GM23338 (cell line): ENCODE results near the gene OPN3. TPM values are rescaled to one million over a fixed set of nuclear protein-coding genes. Genes with fewer than 3 reads are reported as not detected.

Experiments
- ATAC-seq: fragments of 200-7000 bp; cut with Tn5 transposase; 3 replicates; pipeline ENCODE4 v1.9.1; 2020
- DNase-seq: peaks from one replicate; pipeline ENCODE4 v3.0.0-alpha.2; 2015; ENCODE audit warnings: low spot score
- H2AFZ ChIP-seq: fragments of 200-600 bp; sonication (generic); 2 replicates; pipeline ENCODE4 v1.8.0; 2016; ENCODE audit warnings: antibody characterized with exemption, mild to moderate bottlenecking, moderate library complexity
- H3F3A ChIP-seq: fragments of 200-600 bp; sonication (generic); replicated peaks from 2 replicates; pipeline ENCODE4 v1.8.0; 2017; ENCODE audit warnings: antibody characterized with exemption, mixed run types, low read depth
- H3K27ac ChIP-seq: fragments of 200-600 bp; sonication (generic); 2 replicates; pipeline ENCODE4 v1.6.1; 2016; ENCODE audit warnings: low read depth
- H3K27me3 ChIP-seq: fragments of 200-600 bp; sonication (generic); 2 replicates; pipeline ENCODE4 v1.8.0; 2016; ENCODE audit warnings: mild to moderate bottlenecking, mixed run types, moderate library complexity; ENCODE audit not compliant: insufficient read depth
- H3K36me3 ChIP-seq: fragments of 200-600 bp; sonication (generic); 2 replicates; pipeline ENCODE4 v1.8.0; 2016; ENCODE audit warnings: mild to moderate bottlenecking; ENCODE audit not compliant: insufficient read depth
- H3K4me1 ChIP-seq: fragments of 200-600 bp; sonication (generic); 2 replicates; pipeline ENCODE4 v1.8.0; 2016; ENCODE audit warnings: mild to moderate bottlenecking, moderate library complexity; ENCODE audit not compliant: insufficient read depth
- H3K4me2 ChIP-seq: fragments of 200-600 bp; sonication (generic); 2 replicates; pipeline ENCODE4 v1.7.1; 2017; ENCODE audit warnings: mixed run types
- H3K4me3 ChIP-seq: fragments of 200-600 bp; sonication (generic); 2 replicates; pipeline ENCODE4 v1.6.1; 2016; ENCODE audit warnings: mixed run types
- H3K79me2 ChIP-seq: fragments of 200-600 bp; sonication (generic); replicated peaks from 2 replicates; pipeline ENCODE4 v1.8.0; 2017; ENCODE audit warnings: mild to moderate bottlenecking; ENCODE audit not compliant: insufficient read depth
- H3K9me2 ChIP-seq: fragments of 200-600 bp; sonication (generic); 2 replicates; pipeline ENCODE4 v1.8.0; 2017; ENCODE audit not compliant: insufficient read depth
- H4K20me1 ChIP-seq: fragments of 200-600 bp; sonication (generic); replicated peaks from 2 replicates; pipeline ENCODE4 v1.8.0; 2017; ENCODE audit warnings: mild to moderate bottlenecking; ENCODE audit not compliant: insufficient read depth
- H3K27ac Mint-ChIP-seq: 2 replicates; pipeline ENCODE4 v1.8.0; 2020; ENCODE audit warnings: inconsistent platforms, mild to moderate bottlenecking, moderate library complexity, mixed read lengths
- H3K27me3 Mint-ChIP-seq: 3 replicates; pipeline ENCODE4 v1.8.0; 2022; ENCODE audit warnings: low read depth, mild to moderate bottlenecking, moderate library complexity, mixed read lengths, inconsistent platforms; ENCODE audit not compliant: insufficient read depth, poor library complexity
- H3K36me3 Mint-ChIP-seq: 3 replicates; pipeline ENCODE4 v1.8.0; 2021; ENCODE audit warnings: low read depth, mild to moderate bottlenecking, inconsistent platforms, moderate library complexity, mixed read lengths
- H3K4me1 Mint-ChIP-seq: 3 replicates; pipeline ENCODE4 v1.8.0; 2020; ENCODE audit warnings: mild to moderate bottlenecking, inconsistent platforms, mixed read lengths
- H3K4me3 Mint-ChIP-seq: 3 replicates; pipeline ENCODE4 v1.8.0; 2021; ENCODE audit warnings: moderate library complexity, mild to moderate bottlenecking, inconsistent platforms, mixed read lengths
- H3K9me3 Mint-ChIP-seq: 3 replicates; pipeline ENCODE4 v1.8.0; 2020; ENCODE audit warnings: moderate library complexity, mild to moderate bottlenecking, inconsistent platforms, mixed read lengths
- CREB1 ChIP-seq: fragments of 250-450 bp; sonication (Bioruptor Pico); IDR thresholded peaks from 2 replicates; pipeline ENCODE4 v1.5.0; 2020; ENCODE audit warnings: low read depth, mild to moderate bottlenecking, moderate library complexity
- CTCF ChIP-seq, 2 experiments: fragments of 200-600 bp in 1 of 2; sonication (generic) in 1 of 2; conservative IDR thresholded peaks; 2 replicates each; pipeline versions ENCODE4 v1.5.1 to v1.6.1; 2016 to 2017; ENCODE audit warnings: antibody characterized with exemption in 2 of 2, low read depth in 2 of 2, mild to moderate bottlenecking in 2 of 2, moderate library complexity in 1 of 2
- EZH2 ChIP-seq: fragments of 200-600 bp; sonication (generic); IDR thresholded peaks from one replicate; pipeline ENCODE4 v1.8.0; 2017; ENCODE audit warnings: antibody characterized with exemption, mild to moderate bottlenecking, low read depth; ENCODE audit not compliant: unreplicated experiment
- EZH2phosphoT487 ChIP-seq: fragments of 200-600 bp; sonication (generic); IDR thresholded peaks from one replicate; pipeline ENCODE4 v1.8.1; 2018; ENCODE audit warnings: antibody characterized with exemption; ENCODE audit not compliant: unreplicated experiment
- JUNB ChIP-seq: IDR thresholded peaks from one replicate; pipeline ENCODE4 v1.6.1; 2016; ENCODE audit warnings: antibody characterized with exemption; ENCODE audit not compliant: unreplicated experiment
- NANOG ChIP-seq: IDR thresholded peaks from 2 replicates; pipeline ENCODE4 v1.6.1; 2016; ENCODE audit warnings: antibody characterized with exemption, borderline replicate concordance
- POLR2AphosphoS5 ChIP-seq: IDR thresholded peaks from 2 replicates; pipeline ENCODE4 v1.6.1; 2016; ENCODE audit warnings: antibody characterized with exemption, low read depth
- REST ChIP-seq: IDR thresholded peaks from one replicate; pipeline ENCODE4 v1.6.1; 2018; ENCODE audit warnings: antibody characterized with exemption; ENCODE audit not compliant: unreplicated experiment
- STAT1 ChIP-seq: IDR thresholded peaks from one replicate; pipeline ENCODE4 v1.6.1; 2016; ENCODE audit warnings: antibody characterized with exemption; ENCODE audit not compliant: unreplicated experiment
- ZNF114 ChIP-seq: fragments of 250-450 bp; sonication (Bioruptor Pico); IDR thresholded peaks from 2 replicates; pipeline ENCODE4 v1.5.0; 2020; ENCODE audit warnings: mild to moderate bottlenecking, moderate library complexity
- ZNF331 ChIP-seq: fragments of 250-450 bp; sonication (Bioruptor Pico); IDR thresholded peaks from 2 replicates; pipeline ENCODE4 v1.5.0; 2020; ENCODE audit warnings: low read depth, mild to moderate bottlenecking, moderate library complexity
- ZNF462 ChIP-seq: fragments of 250-450 bp; sonication (Bioruptor Pico); IDR thresholded peaks from 2 replicates; pipeline ENCODE4 v1.5.0; 2020; ENCODE audit warnings: mild to moderate bottlenecking, moderate library complexity
- polyA plus RNA-seq: library from polyadenylated mRNA; unstranded; fragments of >200 nt; fragmentation: Nextera tagmentation; extraction: Ambion mirVana; gene quantifications from 2 replicates; pipeline ENCODE4 v1.2.1, GENCODE V29; 2016
- total RNA-seq: library from RNA; depleted of rRNA; stranded (reverse); fragments of >200 nt; shearing (Covaris generic); gene quantifications from 2 replicates; pipeline ENCODE4 v1.2.3, GENCODE V29; 2014
- TF ChIP-seq, protein P1 (sequence below): IDR thresholded peaks from 2 replicates; pipeline ENCODE4 v1.6.1; 2016; ENCODE audit warnings: antibody characterized with exemption

Gene OPN3
- total and polyA plus RNA-seq, 2 experiments from 2014 or later: 23.7 to 46.8 TPM

- ATAC-seq: no peak
- H3K27ac Mint-ChIP-seq: no peak overlapping the region
These were observed 48.4 kb downstream of the OPN3 start for GRCh38 chr1:241591736-241592135.

More at GRCh38 chr1:241591736-241592135, 48.4 kb downstream of the OPN3 start:
- Histone ChIP-seq H4K20me1 (no peaks in the 10 kb centered on the region), H3K4me2 (no peak overlapping the region), H2AFZ (no peak overlapping the region), H3K4me3 (no peak overlapping the region), H3K4me1 (no peaks in the 10 kb centered on the region), H3K27me3 (no peaks in the 10 kb centered on the region), H3K27ac (no peak overlapping the region), H3K79me2 (no peaks in the 10 kb centered on the region), H3F3A (no peaks in the 10 kb centered on the region), H3K9me2 (no peaks in the 10 kb centered on the region), H3K36me3 (no peaks in the 10 kb centered on the region)
- no peaks in the 10 kb centered on the region for H3K9me3 Mint-ChIP-seq
- H3K4me3 Mint-ChIP-seq: no peak overlapping the region
- TF ChIP-seq ZNF462 (CRISPR knock-in tag) (no peak), EZH2phosphoT487 (no peak), POLR2AphosphoS5 (no peak), REST (no peak), CREB1 (CRISPR knock-in tag) (no peak), JUNB (no peak), ZNF331 (no peak), EZH2 (no peak), NANOG (no peak), CTCF (conservative IDR thresholded peaks at IDR 0.05; ENCODE audit: low read depth in 2 of 2) (no peak), ZNF114 (no peak), STAT1 (no peak)
- TF ChIP-seq, protein P1, sequence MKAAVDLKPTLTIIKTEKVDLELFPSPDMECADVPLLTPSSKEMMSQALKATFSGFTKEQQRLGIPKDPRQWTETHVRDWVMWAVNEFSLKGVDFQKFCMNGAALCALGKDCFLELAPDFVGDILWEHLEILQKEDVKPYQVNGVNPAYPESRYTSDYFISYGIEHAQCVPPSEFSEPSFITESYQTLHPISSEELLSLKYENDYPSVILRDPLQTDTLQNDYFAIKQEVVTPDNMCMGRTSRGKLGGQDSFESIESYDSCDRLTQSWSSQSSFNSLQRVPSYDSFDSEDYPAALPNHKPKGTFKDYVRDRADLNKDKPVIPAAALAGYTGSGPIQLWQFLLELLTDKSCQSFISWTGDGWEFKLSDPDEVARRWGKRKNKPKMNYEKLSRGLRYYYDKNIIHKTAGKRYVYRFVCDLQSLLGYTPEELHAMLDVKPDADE: no peak
- no peak for DNase-seq
- no peaks in the 10 kb centered on the region for H3K36me3 Mint-ChIP-seq
- no peaks in the 10 kb centered on the region for H3K27me3 Mint-ChIP-seq
- peaks cover 5% of the 10 kb centered on the region; the same call in 2 of the 3 replicates for H3K4me1 Mint-ChIP-seq
